Measurements from ENCODE around the gene TMEM143. TPM values are rescaled to one million over a fixed set of nuclear protein-coding genes. Genes with fewer than 3 reads are reported as not detected.
"Not testable (repeated sequence)": the region's sequence is repeated elsewhere in the genome, so short reads cannot be mapped to it uniquely, and the experiment has no call there.

The TMEM143 gene
- total RNA-seq, 6 experiments from 2014 or later, result 5.9 to 9.7 (median 7.7) TPM

DNA sequence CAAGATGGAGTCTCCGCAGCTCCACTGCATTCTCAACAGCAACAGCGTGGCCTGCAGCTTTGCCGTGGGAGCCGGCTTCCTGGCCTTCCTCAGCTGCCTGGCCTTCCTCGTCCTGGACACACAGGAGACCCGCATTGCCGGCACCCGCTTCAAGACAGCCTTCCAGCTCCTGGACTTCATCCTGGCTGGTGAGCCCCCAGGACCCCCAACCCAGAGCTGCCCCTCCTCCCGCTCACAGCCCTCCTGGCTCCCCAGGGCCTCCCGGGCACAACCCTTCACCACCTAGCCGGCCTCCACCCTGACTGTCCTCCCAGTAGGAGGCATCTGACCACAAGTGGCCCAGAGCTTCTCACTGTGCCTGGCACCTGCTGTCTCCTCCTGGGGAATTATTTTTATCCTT is 9.8 kb upstream of the TMEM143 start:
- H3K36me3 Mint-ChIP-seq (ENCODE audit: low read depth), result no peaks in the 10 kb centered on the region
- TF ChIP-seq, protein P1, sequence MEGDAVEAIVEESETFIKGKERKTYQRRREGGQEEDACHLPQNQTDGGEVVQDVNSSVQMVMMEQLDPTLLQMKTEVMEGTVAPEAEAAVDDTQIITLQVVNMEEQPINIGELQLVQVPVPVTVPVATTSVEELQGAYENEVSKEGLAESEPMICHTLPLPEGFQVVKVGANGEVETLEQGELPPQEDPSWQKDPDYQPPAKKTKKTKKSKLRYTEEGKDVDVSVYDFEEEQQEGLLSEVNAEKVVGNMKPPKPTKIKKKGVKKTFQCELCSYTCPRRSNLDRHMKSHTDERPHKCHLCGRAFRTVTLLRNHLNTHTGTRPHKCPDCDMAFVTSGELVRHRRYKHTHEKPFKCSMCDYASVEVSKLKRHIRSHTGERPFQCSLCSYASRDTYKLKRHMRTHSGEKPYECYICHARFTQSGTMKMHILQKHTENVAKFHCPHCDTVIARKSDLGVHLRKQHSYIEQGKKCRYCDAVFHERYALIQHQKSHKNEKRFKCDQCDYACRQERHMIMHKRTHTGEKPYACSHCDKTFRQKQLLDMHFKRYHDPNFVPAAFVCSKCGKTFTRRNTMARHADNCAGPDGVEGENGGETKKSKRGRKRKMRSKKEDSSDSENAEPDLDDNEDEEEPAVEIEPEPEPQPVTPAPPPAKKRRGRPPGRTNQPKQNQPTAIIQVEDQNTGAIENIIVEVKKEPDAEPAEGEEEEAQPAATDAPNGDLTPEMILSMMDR (IDR thresholded peaks at IDR 0.05), result no peak
- 0 out of 2 replicates have a peak, but pooled peaks cover 6% of the 10 kb centered on the region for H3K4me1 Mint-ChIP-seq (ENCODE audit: low read depth)
- no peak overlapping the region for H3K4me3 Mint-ChIP-seq
- no peaks in the 10 kb centered on the region for H3K9me3 Mint-ChIP-seq
- DNase-seq, result no peak
- H3K27ac Mint-ChIP-seq, result no peak overlapping the region; the same call in 1 of the 2 replicates
- H3K27me3 Mint-ChIP-seq (ENCODE audit: insufficient read depth), result peaks cover 11% of the 10 kb centered on the region

DNA sequence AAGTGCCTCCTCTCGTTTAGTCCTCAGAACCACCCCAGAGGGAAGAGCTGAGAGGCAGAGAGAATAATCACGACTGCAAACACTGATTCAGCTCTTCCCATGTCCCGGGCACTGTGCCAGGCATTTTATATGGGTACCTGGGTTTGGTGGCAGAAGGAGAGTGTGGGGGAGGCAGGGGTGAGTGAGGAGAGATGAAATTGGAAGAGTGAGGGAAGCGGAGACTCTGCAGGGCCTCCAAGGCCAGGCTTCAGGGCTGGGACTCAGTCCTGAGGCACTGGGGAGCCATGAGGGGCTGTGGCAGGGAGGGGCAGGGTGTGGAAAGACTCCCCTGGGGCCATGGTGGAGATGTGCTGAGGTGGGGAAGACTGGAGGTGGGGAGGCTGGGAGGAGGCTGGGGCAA is 9.2 kb upstream of the TMEM143 start:
- no peak for DNase-seq
- Mint-ChIP-seq H3K9me3 (no peaks in the 10 kb centered on the region), H3K27me3 (ENCODE audit: insufficient read depth) (peaks cover 11% of the 10 kb centered on the region), H3K4me1 (ENCODE audit: low read depth) (0 out of 2 replicates have a peak, but pooled peaks cover 6% of the 10 kb centered on the region), H3K27ac (no peak overlapping the region), H3K36me3 (ENCODE audit: low read depth) (no peaks in the 10 kb centered on the region), H3K4me3 (no peak overlapping the region)
- TF ChIP-seq, protein P1 (IDR thresholded peaks at IDR 0.05), result no peak

DNA sequence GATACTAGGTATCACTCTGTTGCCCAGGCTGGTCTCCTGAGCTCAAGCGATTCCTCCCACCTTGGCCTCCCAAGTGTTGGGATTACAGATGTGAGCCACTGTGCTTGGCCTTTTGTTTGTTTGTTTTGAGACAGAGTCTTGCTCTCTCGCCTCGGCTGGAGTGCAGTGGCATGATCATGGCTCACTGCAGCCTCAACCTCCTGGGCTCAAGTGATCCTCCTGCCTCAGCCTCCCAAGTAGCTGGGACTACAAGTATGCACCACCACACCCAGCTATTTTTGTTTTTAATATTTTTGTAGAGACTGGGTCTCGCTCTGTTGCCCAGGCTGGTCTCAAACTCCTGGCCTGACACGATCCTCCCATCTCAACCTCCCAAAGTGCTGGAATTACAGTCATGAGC is 8.0 kb upstream of the TMEM143 start:
- H3K4me1 Mint-ChIP-seq (ENCODE audit: low read depth); H3K27ac Mint-ChIP-seq; DNase-seq; H3K4me3 Mint-ChIP-seq; H3K9me3 Mint-ChIP-seq; H3K36me3 Mint-ChIP-seq (ENCODE audit: low read depth): not testable (repeated sequence)
- H3K27me3 Mint-ChIP-seq (ENCODE audit: insufficient read depth), result peaks cover 11% of the 10 kb centered on the region

DNA sequence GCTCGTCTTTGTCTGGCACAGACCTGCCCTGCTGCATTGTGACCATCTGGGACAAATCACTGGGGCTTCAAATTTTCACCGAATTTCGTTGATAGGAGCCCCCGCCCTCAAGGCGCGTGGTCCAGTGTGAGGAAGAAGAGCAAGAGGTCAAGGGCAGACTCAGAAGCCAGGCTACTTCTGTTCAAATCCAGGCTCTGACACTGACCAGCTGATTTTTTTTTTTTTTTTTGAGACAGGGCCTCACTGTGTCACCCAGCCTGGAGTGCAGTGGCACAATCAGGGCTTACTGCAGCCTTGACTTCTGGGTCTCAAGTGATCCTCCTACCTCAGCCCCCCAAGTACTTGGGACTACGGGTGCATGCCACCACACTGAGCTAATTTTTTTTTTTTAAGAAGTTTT is 7.6 kb upstream of the TMEM143 start:
- Mint-ChIP-seq H3K36me3 (ENCODE audit: low read depth) (no peaks in the 10 kb centered on the region), H3K4me1 (ENCODE audit: low read depth) (0 out of 2 replicates have a peak, but pooled peaks cover 6% of the 10 kb centered on the region), H3K27me3 (ENCODE audit: insufficient read depth) (peaks cover 11% of the 10 kb centered on the region), H3K9me3 (no peaks in the 10 kb centered on the region), H3K4me3 (no peak overlapping the region), H3K27ac (no peak overlapping the region)
- TF ChIP-seq, protein P1 (IDR thresholded peaks at IDR 0.05), result no peak
- DNase-seq, result no peak

DNA sequence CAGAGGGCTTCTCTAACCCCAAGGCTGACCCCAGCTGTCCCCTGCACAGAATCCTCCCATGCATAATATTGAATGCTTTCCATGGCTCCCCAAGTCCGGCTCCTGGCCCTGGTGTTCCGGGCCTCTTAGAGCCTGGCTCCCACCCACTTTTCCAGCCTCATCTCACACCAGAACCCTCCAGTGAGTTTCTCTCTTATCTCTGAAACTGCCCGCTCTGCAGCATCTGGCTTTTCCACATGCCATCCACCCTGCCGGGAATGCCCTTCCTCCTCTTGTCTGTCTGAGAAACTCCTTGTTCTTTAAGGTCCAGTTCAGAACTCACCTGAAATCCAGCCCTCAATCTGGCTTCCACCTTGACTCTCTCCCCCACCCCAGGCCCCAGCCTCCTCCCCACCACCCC is 7.2 kb upstream of the TMEM143 start:
- DNase-seq, result no peak
- TF ChIP-seq, protein P1 (IDR thresholded peaks at IDR 0.05), result no peak
- no peak overlapping the region for H3K27ac Mint-ChIP-seq
- no peaks in the 10 kb centered on the region for H3K9me3 Mint-ChIP-seq
- 0 out of 2 replicates have a peak, but pooled peaks cover 6% of the 10 kb centered on the region for H3K4me1 Mint-ChIP-seq (ENCODE audit: low read depth)
- peaks cover 11% of the 10 kb centered on the region for H3K27me3 Mint-ChIP-seq (ENCODE audit: insufficient read depth)
- H3K36me3 Mint-ChIP-seq (ENCODE audit: low read depth), result no peaks in the 10 kb centered on the region
- H3K4me3 Mint-ChIP-seq, result no peak overlapping the region

DNA sequence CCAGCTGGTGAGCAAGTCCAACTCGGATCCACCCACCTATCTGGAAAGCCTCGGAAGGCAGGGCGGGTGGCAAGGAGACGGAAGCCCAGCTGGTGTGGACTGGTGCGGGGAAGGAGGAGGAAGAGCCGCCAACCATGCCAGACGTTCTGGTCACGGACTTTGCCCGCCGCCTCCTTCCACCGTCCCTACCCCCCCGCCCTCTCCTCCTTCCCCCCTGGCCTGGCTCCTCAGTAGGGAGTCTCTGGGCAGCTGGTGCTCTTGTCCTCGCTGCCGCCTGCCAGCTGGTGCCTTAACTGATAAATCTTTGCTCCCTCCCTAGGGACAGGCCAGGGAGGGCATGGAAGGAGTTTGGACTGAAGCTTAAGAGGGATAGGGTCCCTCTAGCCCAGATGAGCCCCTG is 5.2 kb upstream of the TMEM143 start:
- TF ChIP-seq, protein P1 (IDR thresholded peaks at IDR 0.05), result no peak
- no peak for DNase-seq
- no peaks in the 10 kb centered on the region for H3K36me3 Mint-ChIP-seq (ENCODE audit: low read depth)
- H3K27me3 Mint-ChIP-seq (ENCODE audit: insufficient read depth), result peaks cover 11% of the 10 kb centered on the region
- H3K4me3 Mint-ChIP-seq, result no peak overlapping the region
- no peak overlapping the region for H3K27ac Mint-ChIP-seq
- H3K4me1 Mint-ChIP-seq (ENCODE audit: low read depth), result 0 out of 2 replicates have a peak, but pooled peaks cover 6% of the 10 kb centered on the region
- no peaks in the 10 kb centered on the region for H3K9me3 Mint-ChIP-seq
